Naive thymus-derived CD4-positive, alpha-beta T cell (primary cell): ENCODE results near the gene STAT1. TPM values are rescaled to one million over a fixed set of nuclear protein-coding genes. Genes with fewer than 3 reads are reported as not detected.

Experiments
- ATAC-seq: fragments of 150-1000 bp; cut with Tn5 transposase; 2 replicates; pipeline ENCODE4 v1.10.0; 2021; ENCODE audit warnings: mild to moderate bottlenecking, moderate library complexity
- CTCF ChIA-PET: fragments of 350-600 bp; sonication (Branson Sonifier 250); formaldehyde crosslinking; loops from one replicate; lab custom pipeline; 2021; ENCODE audit warnings: antibody characterized with exemption; lab: Charles Lee
- POLR2A ChIA-PET: fragments of 350-600 bp; sonication (Branson Sonifier 250); formaldehyde crosslinking; loops from one replicate; lab custom pipeline; 2021; ENCODE audit warnings: antibody characterized with exemption, inconsistent platforms; lab: Charles Lee
- DNase-seq, 9 donors: peaks; one replicate each; pipeline versions ENCODE4 v3.0.0 to v3.0.0-alpha.2; 2020 to 2022; ENCODE audit warnings: mixed read lengths in 1 of 9
- H3K27ac ChIP-seq: one replicate; pipeline ENCODE4 v1.7.0; 2013; ENCODE audit warnings: mild to moderate bottlenecking, low read depth, low read length, moderate library complexity
- H3K27me3 ChIP-seq, 2 donors: one replicate each; pipeline ENCODE4 v1.7.0; 2013; ENCODE audit warnings: low read length in 2 of 2, mild to moderate bottlenecking in 2 of 2, moderate library complexity in 2 of 2; ENCODE audit not compliant: control insufficient read depth in 2 of 2, insufficient read depth in 2 of 2
- H3K36me3 ChIP-seq, 3 experiments: 1 replicate in 2 of 3; 2 replicates in 1 of 3; pipeline ENCODE4 v1.7.0; 2013; ENCODE audit warnings: low read length in 3 of 3, mild to moderate bottlenecking in 3 of 3, moderate library complexity in 1 of 3; ENCODE audit not compliant: insufficient read depth in 3 of 3, control insufficient read depth in 2 of 3
- H3K4me1 ChIP-seq, 2 donors: one replicate each; pipeline ENCODE4 v1.7.0; 2013; ENCODE audit warnings: low read length in 2 of 2, mild to moderate bottlenecking in 2 of 2, moderate library complexity in 1 of 2; ENCODE audit not compliant: control insufficient read depth in 2 of 2, insufficient read depth in 2 of 2
- H3K4me3 ChIP-seq: 2 replicates; pipeline ENCODE4 v1.7.0; 2013; ENCODE audit warnings: mild to moderate bottlenecking, low read length
- H3K9me3 ChIP-seq, 3 experiments: 1 replicate in 2 of 3; 2 replicates in 1 of 3; pipeline ENCODE4 v1.7.0; 2013; ENCODE audit warnings: low read length in 3 of 3; ENCODE audit not compliant: control insufficient read depth in 2 of 3
- H3K27ac Mint-ChIP-seq, 9 donors: one replicate each; pipeline ENCODE4 v1.8.0; 2020 to 2022; ENCODE audit warnings: mixed read lengths in 9 of 9, mild to moderate bottlenecking in 8 of 9, moderate library complexity in 5 of 9, inconsistent platforms in 2 of 9
- H3K27me3 Mint-ChIP-seq, 5 donors: one replicate each; pipeline ENCODE4 v1.8.0; 2021 to 2022; ENCODE audit warnings: mixed read lengths in 5 of 5, mild to moderate bottlenecking in 1 of 5
- H3K36me3 Mint-ChIP-seq, 5 donors: one replicate each; pipeline ENCODE4 v1.8.0; 2020 to 2022; ENCODE audit warnings: mixed read lengths in 5 of 5, mild to moderate bottlenecking in 3 of 5, inconsistent platforms in 1 of 5
- H3K4me1 Mint-ChIP-seq, 7 donors: one replicate each; pipeline ENCODE4 v1.8.0; 2020 to 2022; ENCODE audit warnings: mixed read lengths in 7 of 7, mild to moderate bottlenecking in 3 of 7, inconsistent platforms in 1 of 7
- H3K4me3 Mint-ChIP-seq, 10 donors: one replicate each; pipeline ENCODE4 v1.8.0; 2020 to 2022; ENCODE audit warnings: mild to moderate bottlenecking in 10 of 10, mixed read lengths in 10 of 10, moderate library complexity in 6 of 10, inconsistent platforms in 2 of 10
- H3K9me3 Mint-ChIP-seq, 11 donors: one replicate each; pipeline ENCODE4 v1.8.0; 2020 to 2022; ENCODE audit warnings: mixed read lengths in 11 of 11, mild to moderate bottlenecking in 4 of 11, inconsistent platforms in 1 of 11, moderate library complexity in 1 of 11
- intact Hi-C, 2 donors: fragments of 100-400 bp; cut with micrococcal nuclease; formaldehyde crosslinking; loops; one replicate each; pipeline ENCODE4 v1.15.1; 2023
- polyA plus RNA-seq, 2 donors: library from polyadenylated mRNA; unstranded; fragments of 300-500 nt; fragmentation: Illumina TruSeq; gene quantifications; one replicate each; pipeline ENCODE4 v1.2.3, GENCODE V29; 2021
- total RNA-seq, 6 experiments: library from RNA in 5 of 6; stranded (reverse) in 5 of 6; gene quantifications; 1 replicate in 5 of 6; 2 replicates in 1 of 6; pipeline ENCODE4 v1.2.3 and lab custom pipeline; 2021 to 2026

The STAT1 gene
- total and polyA plus RNA-seq, 7 experiments from 2014 or later: 74.1 to 1,177 (median 92.2) TPM

DNA sequence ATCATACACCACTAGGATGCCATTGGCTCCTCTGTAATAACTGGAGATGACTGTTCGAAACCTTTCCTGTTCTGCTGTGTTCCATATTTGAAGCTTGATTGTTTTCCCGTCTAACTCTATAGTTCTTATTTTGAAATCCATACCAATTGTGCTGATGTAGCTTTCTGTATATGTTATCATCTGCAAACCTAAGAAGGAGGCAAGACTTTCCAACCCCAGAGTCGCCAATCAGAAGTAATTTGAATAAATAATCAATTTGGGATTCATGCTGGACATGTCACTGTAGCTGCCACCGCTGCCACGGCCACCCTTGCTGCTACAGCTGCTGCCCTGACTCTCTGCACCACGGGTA is 20.7 kb downstream of the STAT1 start:
- Histone ChIP-seq H3K27ac (no peak overlapping the region), H3K9me3 (no peaks in the 10 kb centered on the region), H3K4me3 (no peak overlapping the region), H3K4me1 (peaks cover 0 to 7% of the 10 kb centered on the region in 2 donors), H3K27me3 (no peaks in the 10 kb centered on the region), H3K36me3 (peaks cover 66 to 97% (median 72%) of the 10 kb centered on the region in 3 experiments)
- intact Hi-C loops: no loop called here
- DNase-seq: no peak
- Mint-ChIP-seq H3K9me3 (no peaks in the 10 kb centered on the region), H3K27me3 (no peaks in the 10 kb centered on the region), H3K36me3 (peaks cover 31 to 83% (median 72%) of the 10 kb centered on the region in 5 donors), H3K4me1 (peaks cover 21 to 74% (median 39%) of the 10 kb centered on the region in 7 donors), H3K27ac (peak overlapping the region in 7 of 9 donors; percentile 5 to 80 (median 58)), H3K4me3 (peak overlapping the region in 1 of 10 donors; percentile 31)
- no peak for ATAC-seq
- ChIA-PET POLR2A (interaction anchor here (1.6 kb wide), 1 partner anchor 10 kb away, joined by 5 read pairs; no protein-coding TSS in a partner anchor), CTCF (interaction anchor here (0.9 to 1.6 kb wide), 4 partner anchors 11 to 35 kb away, joined by 3 to 5 read pairs (median 3); no protein-coding TSS in a partner anchor)

DNA sequence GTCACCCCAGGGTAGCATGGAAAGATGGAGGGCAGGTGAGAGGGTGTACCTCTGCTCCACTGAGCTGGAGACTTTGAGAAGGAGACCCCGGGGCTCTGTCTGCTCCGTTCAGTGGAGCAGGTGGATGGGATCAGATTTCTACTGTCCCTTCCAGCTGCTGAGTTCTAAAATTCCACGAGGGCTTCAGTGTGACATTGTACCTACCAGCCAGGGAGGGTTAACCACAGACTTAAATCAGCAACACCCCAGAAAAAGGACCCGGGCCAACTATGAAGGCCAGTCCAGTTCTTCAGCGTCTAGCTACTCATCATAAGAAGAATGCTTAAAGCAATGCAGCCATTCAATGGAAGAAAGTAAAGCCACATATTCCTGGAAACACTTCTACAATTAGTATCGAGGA is 23.8 kb downstream of the STAT1 start:
- Histone ChIP-seq H3K36me3 (peaks cover 67 to 97% (median 73%) of the 10 kb centered on the region in 3 experiments), H3K27ac (peak overlapping the region; percentile 35), H3K4me1 (peaks cover 0 to 21% of the 10 kb centered on the region in 2 donors), H3K4me3 (no peak overlapping the region), H3K27me3 (no peaks in the 10 kb centered on the region), H3K9me3 (no peaks in the 10 kb centered on the region)
- DNase-seq: no peak
- Mint-ChIP-seq H3K27ac (peak overlapping the region; percentile 28 to 69 (median 55)), H3K4me3 (no peak overlapping the region), H3K27me3 (no peaks in the 10 kb centered on the region), H3K36me3 (peaks cover 28 to 80% (median 67%) of the 10 kb centered on the region in 5 donors), H3K9me3 (no peaks in the 10 kb centered on the region), H3K4me1 (peaks cover 18 to 70% (median 40%) of the 10 kb centered on the region in 7 donors)
- ChIA-PET POLR2A (interaction anchor here (0.8 kb wide), 1 partner anchor 18 kb away, joined by 3 read pairs; no protein-coding TSS in a partner anchor), CTCF (interaction anchor here (0.7 to 1.3 kb wide), 2 partner anchors 126 to 140 kb away, joined by 3 to 4 read pairs; no protein-coding TSS in a partner anchor)
- intact Hi-C loops: no loop called here
- no peak for ATAC-seq

DNA sequence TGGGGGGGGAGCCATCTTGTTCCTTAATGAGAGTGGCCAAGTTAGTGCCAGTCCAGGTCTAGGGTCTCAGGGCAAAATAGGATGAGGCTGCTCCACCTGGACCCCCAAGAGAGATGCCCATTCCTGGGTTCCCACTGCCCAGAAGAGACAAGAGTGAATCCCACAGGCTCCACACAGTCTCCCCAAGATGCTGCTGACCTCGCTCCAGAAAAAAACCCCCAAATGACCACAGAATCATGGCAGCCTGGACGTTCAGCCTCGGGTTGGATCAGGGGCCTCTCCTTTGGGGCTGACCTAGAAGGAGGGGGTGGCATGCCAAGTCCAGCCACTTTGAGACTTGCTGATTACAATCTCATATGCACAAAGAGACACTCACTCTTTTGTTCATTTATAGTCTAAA is 25.1 kb downstream of the STAT1 start:
- peaks cover 0 to 21% of the 10 kb centered on the region in 2 donors for H3K4me1 ChIP-seq
- Mint-ChIP-seq H3K27ac (peak overlapping the region in 8 of 9 donors; percentile 36 to 79 (median 64)), H3K9me3 (peaks cover 0 to 1% (median 0%) of the 10 kb centered on the region in 11 donors), H3K4me1 (peaks cover 13 to 74% (median 46%) of the 10 kb centered on the region in 7 donors), H3K27me3 (no peaks in the 10 kb centered on the region), H3K36me3 (peaks cover 21 to 82% (median 67%) of the 10 kb centered on the region in 5 donors), H3K4me3 (no peak overlapping the region)
- peaks cover 67 to 98% (median 78%) of the 10 kb centered on the region in 3 experiments for H3K36me3 ChIP-seq
- intact Hi-C loops: no loop called here
- DNase-seq (no peak), ATAC-seq (no peak)
- peak overlapping the region; percentile 35 for H3K27ac ChIP-seq
- H3K4me3 ChIP-seq: no peak overlapping the region
- CTCF ChIA-PET: no interaction called here
- POLR2A ChIA-PET: interaction anchor here (0.6 to 1.3 kb wide), 3 partner anchors 24 to 455 kb away, joined by 3 read pairs; partner anchors contain the start of gene STAT1
- no peaks in the 10 kb centered on the region for H3K27me3 ChIP-seq
- no peaks in the 10 kb centered on the region for H3K9me3 ChIP-seq

- peaks cover 0 to 1% (median 0%) of the 10 kb centered on the region in 11 donors for H3K9me3 Mint-ChIP-seq
Observed at GRCh38 chr2:190987938-190988337, 26.0 kb downstream of the STAT1 start.

DNA sequence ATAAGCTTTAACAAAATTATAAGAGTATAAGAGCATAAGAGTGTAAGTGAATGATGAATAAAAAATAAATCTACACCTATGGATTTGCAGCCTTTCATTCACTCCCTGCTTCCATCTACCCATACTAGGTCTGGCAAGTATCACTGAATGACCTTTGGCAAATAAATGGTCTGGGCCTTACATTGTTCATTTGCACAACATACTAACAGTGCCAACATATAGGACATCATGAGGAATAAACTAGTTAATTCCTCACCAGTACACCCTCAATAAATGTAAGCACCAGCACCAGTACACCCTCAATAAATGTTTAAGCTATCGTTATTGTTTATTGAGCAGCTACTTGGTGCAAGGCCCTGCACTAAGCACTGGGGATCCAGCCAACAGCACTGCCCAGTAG is 26.9 kb downstream of the STAT1 start:
- Histone ChIP-seq H3K9me3 (no peaks in the 10 kb centered on the region), H3K4me3 (no peak overlapping the region), H3K36me3 (peaks cover 70 to 98% (median 91%) of the 10 kb centered on the region in 3 experiments), H3K27ac (no peak overlapping the region), H3K27me3 (no peaks in the 10 kb centered on the region), H3K4me1 (peaks cover 0 to 35% of the 10 kb centered on the region in 2 donors)
- Mint-ChIP-seq H3K4me1 (peaks cover 13 to 76% (median 52%) of the 10 kb centered on the region in 7 donors), H3K36me3 (peaks cover 22 to 84% (median 69%) of the 10 kb centered on the region in 5 donors), H3K27me3 (no peaks in the 10 kb centered on the region), H3K9me3 (peaks cover 0 to 2% (median 0%) of the 10 kb centered on the region in 11 donors), H3K27ac (peak overlapping the region; percentile 23 to 86 (median 67)), H3K4me3 (peak overlapping the region in 1 of 10 donors; percentile 23)
- DNase-seq (no peak), ATAC-seq (no peak)
- CTCF ChIA-PET: interaction anchor here (1.2 kb wide), 1 partner anchor 27 kb away, joined by 4 read pairs; no protein-coding TSS in a partner anchor
- intact Hi-C loops: no loop called here
- POLR2A ChIA-PET: interaction anchor here (1.0 to 1.3 kb wide), 2 partner anchors 24 to 27 kb away, joined by 3 to 4 read pairs; no protein-coding TSS in a partner anchor

More at GRCh38 chr2:190987938-190988337, 26.0 kb downstream of the STAT1 start:
- Histone ChIP-seq H3K36me3 (peaks cover 68 to 98% (median 83%) of the 10 kb centered on the region in 3 experiments), H3K4me3 (no peak overlapping the region), H3K4me1 (peaks cover 0 to 28% of the 10 kb centered on the region in 2 donors), H3K27me3 (no peaks in the 10 kb centered on the region), H3K9me3 (no peaks in the 10 kb centered on the region), H3K27ac (peak overlapping the region; percentile 42)
- Mint-ChIP-seq H3K36me3 (peaks cover 15 to 80% (median 64%) of the 10 kb centered on the region in 5 donors), H3K27me3 (no peaks in the 10 kb centered on the region), H3K27ac (peak overlapping the region; percentile 23 to 86 (median 76)), H3K4me1 (peaks cover 9 to 71% (median 44%) of the 10 kb centered on the region in 7 donors), H3K4me3 (peak overlapping the region in 1 of 10 donors; percentile 19)
- POLR2A ChIA-PET: interaction anchor here (1.3 kb wide), 2 partner anchors 23 to 27 kb away, joined by 3 read pairs; partner anchors contain the start of gene STAT1
- intact Hi-C loops: no loop called here
- CTCF ChIA-PET: interaction anchor here (1.2 kb wide), 1 partner anchor 26 kb away, joined by 4 read pairs; no protein-coding TSS in a partner anchor
- ATAC-seq (no peak), DNase-seq (no peak)

DNA sequence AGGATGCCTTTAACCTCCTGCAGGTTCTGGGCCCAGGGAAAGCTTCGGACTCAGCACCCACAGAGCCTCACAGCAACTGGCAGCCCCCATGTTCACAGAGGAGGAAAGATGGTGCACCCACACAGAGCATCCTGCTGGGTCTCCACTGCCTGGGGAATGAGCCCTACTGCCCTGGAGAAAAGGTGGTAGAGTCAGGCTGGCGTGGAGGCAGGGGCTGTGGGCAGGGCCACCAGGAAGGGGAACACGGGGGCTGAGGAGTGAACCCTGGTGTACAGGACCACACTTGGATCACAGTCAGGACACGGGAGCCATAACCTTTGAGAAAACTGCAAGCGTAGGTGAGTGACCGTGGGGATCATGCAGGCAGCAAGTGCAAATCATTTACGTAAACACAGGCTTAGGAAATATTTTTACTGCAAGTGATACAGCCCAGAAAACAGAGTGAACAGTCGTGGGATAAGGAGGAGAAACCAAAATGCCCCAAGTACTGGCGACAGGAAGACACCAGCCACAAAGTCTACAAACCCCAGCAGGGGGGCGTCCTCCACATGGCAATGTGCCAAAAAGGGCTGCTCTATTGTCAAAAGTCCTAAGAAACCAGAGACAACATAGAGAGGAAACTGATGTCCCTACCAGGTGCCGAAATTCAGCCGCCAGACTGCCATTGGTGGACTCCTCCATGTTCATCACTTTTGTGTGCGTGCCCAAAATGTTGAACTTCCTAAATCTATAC is 27.6 kb downstream of the STAT1 start:
- ChIA-PET POLR2A (interaction anchor here (1.0 to 1.3 kb wide), 2 partner anchors 25 to 27 kb away, joined by 3 to 4 read pairs; no protein-coding TSS in a partner anchor), CTCF (no interaction called here)
- Mint-ChIP-seq H3K4me1 (peaks cover 13 to 78% (median 59%) of the 10 kb centered on the region in 7 donors), H3K4me3 (peak overlapping the region in 2 of 10 donors; percentile 31 to 61), H3K27ac (peak overlapping the region in 8 of 9 donors; percentile 14 to 89 (median 70)), H3K27me3 (no peaks in the 10 kb centered on the region), H3K9me3 (peaks cover 0 to 2% (median 0%) of the 10 kb centered on the region in 11 donors), H3K36me3 (peaks cover 26 to 87% (median 73%) of the 10 kb centered on the region in 5 donors)
- H3K9me3 ChIP-seq: no peaks in the 10 kb centered on the region
- DNase-seq (peak in 3 of 9 donors; percentile 20 to 32 (median 22)), ATAC-seq (no peak)
- H3K27me3 ChIP-seq: no peaks in the 10 kb centered on the region
- peak overlapping the region; percentile 10 for H3K27ac ChIP-seq
- peaks cover 0 to 40% of the 10 kb centered on the region in 2 donors for H3K4me1 ChIP-seq
- H3K36me3 ChIP-seq: peaks cover 66 to 100% (median 95%) of the 10 kb centered on the region in 3 experiments
- no peak overlapping the region for H3K4me3 ChIP-seq
- intact Hi-C loops: no loop called here
